ENCODE data around the gene SPTBN4.
"Not testable (repeated sequence)": the region's sequence is repeated elsewhere in the genome, so short reads cannot be mapped to it uniquely, and the experiment has no call there.

SPTBN4 gene

DNA sequence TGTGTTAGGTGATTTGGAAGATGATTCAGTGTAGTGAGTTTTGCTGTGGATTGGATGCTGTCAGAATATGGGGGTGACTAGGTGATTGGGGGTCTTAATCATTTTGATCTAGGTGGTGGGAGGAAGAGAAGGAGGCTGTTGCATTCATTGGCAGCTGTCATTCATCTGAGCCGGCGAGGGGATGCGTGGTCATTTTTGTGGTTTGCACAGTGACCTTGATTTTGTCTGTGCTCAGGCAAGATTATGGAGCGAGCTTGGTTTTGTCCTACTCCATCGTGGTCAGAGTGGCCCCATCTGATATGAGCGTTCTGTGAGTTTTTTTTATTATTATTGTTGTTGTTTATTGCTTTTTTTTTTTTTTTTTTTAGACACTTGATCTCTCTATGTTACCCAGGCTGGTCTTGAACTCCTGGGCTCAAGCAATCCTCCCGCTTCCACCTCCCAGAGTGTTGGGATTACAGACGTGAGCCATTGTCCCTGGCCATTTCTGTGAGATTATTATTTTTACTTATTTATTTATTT lies 42.0 kb downstream of the SPTBN4 start:
- no peak for DNase-seq

DNA sequence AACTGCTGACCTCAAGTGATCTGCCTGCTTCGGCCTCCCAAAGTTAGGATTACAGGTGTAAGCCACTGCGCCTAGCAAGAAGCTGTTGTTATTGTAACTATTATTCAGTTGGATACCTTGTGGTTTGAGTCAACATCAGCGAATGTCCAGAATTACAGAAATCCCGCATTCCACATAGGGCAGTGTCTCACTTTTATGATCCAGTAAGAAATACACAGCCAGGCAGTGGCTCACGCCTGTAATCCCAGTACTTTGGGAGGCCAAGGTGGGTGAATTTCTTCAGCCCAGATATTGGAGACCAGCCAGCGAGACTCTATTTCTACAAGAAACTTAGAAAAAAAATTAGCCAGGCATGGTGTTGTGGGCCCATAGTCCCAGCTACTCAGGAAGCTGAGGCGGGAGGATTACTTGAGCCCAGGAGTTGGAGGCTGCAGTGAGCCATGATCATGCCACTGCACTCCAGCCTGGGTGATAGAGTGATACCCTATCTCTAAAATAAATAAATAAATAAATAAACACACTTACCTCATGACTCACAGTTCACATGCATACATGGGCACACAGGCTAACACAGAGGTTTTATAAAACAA lies 43.8 kb downstream of the SPTBN4 start:
- DNase-seq = no peak

DNA sequence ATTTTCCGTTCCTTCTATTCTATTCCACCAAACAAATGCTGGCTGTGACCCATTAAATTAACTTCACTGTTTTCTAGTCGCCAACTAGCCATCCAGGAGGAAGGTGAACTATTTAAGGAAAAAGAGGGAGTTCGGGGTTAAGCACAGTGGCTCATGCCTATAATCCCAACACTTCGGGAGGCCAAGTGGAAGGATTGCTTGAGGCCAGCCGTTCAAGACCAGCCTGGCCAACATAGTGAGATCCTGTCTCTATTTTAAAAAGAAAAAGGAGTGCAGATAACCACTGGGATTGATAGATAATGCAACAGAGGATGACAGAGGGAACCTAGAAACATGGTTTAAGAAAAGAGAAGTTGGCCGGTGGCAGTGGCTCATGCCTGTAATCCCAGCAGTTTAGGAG lies 44.7 kb downstream of the SPTBN4 start:
- DNase-seq = no peak

DNA sequence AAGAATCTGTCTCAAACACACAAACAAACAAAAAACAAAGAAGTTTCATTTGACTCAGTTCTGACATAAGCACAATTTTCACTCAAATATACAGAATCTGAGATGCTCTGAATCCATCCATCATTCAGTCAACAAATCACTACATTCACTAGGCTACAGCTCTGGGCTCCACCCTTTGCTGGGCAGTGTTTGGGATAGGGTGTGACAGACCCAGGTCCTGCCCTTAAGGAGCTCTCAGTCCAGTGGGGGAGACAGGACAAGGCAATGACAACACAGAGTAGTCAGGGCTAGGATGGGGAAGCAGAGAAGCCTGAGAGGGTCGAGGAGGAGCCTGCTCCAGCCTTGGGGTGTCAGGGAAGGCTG lies 45.3 kb downstream of the SPTBN4 start:
- no peak for DNase-seq

DNA sequence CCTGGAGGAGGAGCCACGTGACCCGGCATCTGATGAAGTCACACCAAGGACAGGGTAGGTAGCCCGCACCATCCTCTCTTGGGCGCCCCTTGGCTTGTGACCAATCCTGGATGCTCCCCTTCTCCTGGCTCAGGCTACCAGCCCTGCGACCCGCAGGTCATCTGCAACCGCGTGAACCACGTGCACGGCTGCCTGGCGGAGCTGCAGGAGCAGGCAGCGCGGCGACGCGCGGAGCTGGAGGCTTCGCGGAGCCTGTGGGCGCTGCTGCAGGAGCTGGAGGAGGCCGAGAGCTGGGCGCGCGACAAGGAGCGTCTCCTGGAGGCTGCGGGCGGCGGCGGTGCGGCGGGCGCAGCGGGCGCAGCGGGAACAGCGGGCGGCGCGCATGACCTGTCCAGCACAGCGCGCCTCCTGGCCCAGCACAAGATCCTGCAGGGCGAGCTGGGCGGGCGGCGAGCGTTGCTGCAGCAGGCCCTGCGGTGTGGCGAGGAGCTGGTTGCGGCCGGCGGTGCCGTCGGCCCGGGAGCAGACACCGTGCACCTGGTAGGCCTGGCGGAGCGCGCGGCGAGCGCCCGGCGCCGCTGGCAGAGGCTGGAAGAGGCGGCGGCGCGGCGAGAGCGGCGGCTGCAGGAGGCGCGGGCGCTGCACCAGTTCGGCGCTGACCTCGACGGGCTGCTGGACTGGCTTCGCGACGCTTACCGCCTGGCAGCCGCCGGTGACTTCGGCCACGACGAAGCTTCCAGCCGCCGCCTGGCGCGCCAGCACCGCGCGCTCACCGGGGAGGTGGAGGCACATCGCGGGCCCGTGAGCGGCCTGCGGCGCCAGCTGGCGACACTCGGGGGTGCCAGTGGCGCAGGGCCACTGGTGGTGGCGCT lies 45.9 kb downstream of the SPTBN4 start:
- no peak for DNase-seq

DNA sequence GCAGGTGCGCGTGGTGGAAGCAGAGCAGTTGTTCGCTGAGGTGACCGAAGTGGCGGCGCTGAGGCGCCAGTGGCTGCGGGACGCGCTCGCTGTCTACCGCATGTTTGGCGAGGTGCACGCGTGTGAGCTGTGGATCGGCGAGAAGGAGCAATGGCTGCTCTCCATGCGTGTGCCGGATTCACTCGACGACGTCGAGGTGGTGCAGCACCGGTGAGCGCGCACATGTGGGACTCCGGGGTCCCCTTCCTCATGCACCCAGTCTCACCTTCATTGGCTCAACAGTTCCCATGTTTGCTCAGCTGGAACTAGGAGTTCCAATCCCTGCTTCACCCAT lies 46.5 kb downstream of the SPTBN4 start:
- DNase-seq = no peak

DNA sequence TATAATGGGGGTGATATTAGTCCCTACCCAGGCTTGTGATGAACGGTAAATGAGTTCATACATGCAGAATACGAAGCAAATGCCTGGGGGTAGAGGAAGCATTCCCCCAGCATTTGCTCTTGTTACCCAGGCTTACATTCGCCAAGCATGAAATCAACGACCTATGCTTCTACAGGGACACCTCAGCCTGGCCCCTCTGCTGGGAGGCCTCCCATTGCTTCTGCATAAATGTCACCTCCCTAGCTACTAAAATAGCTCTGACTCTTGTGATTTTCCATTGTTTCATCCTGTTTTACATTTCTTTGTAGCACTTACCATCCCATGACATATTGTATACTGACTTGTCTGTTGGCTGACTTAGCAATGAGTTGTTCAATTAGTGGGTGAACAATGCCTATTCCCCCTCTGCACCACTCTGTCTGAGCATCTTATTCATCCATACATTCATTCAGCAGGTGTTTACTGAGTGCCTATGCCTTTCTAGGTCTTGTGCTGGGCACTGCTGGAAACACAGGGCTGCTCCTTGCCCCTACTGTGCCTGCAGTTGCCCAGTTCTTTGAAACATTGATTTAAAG lies 47.0 kb downstream of the SPTBN4 start:
- no peak for DNase-seq

DNA sequence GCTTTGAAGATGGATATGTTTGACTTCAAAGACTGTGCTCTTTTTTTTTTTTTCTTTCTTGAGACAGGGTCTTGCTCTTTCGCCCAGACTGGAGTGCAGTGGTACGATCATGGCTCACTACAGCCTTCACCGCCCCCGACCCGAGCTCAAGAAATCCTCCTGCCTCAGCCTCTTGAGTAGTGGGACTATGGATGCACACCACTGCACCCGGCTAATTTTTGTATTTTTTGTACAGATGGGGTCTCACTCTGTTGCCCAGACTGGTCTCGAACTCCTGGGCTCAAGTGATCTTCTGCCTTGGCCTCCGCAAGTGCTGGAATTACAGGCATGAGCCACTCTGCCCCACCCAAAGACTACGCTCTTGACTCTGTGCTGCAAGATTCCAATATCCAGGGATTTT lies 50.4 kb downstream of the SPTBN4 start:
- no peak for DNase-seq

DNA sequence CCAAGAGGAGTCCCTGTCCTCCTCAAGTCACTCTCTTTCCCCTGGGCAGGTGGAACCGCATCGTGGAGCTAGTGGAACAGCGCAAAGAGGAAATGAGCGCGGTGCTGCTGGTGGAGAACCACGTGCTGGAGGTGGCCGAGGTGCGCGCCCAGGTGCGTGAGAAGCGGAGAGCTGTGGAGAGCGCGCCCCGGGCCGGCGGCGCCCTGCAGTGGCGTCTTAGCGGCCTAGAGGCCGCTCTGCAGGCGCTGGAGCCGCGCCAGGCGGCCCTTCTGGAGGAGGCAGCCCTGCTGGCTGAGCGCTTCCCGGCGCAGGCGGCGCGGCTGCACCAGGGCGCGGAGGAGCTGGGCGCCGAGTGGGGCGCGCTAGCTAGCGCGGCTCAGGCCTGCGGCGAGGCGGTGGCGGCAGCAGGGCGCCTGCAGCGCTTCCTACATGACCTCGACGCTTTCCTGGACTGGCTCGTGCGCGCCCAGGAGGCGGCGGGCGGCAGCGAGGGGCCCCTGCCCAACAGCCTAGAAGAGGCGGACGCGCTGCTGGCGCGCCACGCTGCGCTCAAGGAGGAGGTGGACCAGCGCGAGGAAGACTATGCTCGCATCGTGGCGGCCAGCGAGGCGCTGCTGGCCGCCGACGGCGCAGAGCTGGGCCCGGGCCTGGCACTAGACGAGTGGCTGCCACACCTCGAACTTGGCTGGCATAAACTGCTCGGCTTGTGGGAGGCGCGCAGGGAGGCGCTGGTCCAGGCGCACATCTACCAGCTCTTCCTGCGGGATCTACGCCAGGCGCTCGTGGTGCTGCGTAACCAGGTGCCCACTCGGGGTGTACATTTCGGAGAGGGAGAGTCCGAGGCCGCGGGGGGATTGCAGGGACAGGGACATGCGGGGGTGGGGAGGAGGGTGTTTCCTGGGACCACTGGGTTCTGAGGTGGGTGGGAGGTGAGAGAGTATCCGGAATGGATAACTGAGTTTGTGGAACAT lies 52.8 kb downstream of the SPTBN4 start:
- DNase-seq = no peak

DNA sequence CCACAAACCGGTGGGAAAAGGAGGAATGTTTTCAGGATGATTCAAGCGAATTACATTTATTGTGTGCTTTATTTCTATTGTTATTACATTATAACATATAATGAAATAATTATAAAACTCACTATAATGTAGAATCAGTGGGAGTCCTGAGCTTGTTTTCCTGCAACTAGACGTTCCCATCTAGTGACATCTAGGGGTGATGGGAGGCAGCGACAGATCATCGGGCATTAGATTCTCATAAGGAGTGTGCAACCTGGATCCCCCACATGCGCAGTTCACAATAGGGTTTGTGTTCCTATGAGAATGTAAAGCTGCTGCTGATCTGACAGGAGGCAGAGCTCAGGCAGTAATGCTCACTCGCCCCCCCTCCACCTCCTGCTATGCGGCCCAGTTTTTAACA lies 54.5 kb downstream of the SPTBN4 start:
- no peak for DNase-seq

DNA sequence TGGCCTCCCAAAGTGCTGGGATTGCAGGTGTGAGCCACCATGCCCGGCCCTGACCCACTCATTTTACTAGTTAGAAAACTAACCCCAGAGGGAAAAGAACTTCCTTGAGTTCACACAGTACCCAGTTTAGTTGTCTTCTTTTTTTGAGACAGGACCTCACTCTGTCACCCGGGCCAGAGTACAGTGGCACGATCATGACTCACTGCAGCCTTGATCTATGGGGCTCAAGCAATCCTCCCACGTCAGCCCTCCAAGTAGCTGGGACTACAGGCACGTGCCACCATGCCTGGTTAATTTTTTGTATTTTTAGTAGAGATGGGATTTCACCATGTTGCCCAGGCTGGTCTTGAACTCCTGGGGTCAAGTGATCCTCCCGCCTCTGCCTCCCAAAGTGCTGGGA lies 55.1 kb downstream of the SPTBN4 start:
- DNase-seq = not testable (repeated sequence)

DNA sequence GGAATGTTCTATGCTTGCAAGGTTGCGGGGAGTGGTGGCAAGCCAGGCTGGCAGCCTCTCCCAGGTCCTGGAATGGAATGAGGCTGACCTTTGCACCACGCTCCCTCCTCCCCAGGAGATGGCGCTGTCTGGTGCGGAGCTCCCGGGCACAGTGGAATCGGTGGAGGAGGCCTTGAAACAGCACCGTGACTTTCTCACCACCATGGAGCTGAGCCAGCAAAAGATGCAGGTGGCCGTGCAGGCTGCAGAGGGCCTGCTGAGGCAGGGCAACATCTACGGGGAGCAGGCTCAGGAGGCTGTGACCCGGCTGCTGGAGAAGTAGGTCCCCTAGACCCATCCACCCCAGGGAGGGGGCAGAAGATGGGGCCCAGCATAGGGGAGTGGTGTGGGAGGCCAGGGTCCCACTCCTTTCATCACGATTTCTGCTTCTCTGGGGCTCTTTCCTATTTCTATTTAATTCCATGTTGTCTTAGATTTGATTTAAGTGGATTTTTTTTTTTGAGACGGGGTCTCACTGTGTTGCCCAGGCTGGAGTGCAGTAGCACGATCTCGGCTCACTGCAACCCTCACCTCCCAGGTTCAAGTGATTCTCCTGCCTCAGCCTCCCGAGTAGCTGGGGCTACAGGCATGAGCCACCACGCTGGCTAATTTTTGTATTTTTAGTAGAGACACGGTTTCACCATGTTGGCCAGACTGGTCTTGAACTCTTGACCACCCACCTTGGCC lies 56.7 kb downstream of the SPTBN4 start:
- no peak for DNase-seq

DNA sequence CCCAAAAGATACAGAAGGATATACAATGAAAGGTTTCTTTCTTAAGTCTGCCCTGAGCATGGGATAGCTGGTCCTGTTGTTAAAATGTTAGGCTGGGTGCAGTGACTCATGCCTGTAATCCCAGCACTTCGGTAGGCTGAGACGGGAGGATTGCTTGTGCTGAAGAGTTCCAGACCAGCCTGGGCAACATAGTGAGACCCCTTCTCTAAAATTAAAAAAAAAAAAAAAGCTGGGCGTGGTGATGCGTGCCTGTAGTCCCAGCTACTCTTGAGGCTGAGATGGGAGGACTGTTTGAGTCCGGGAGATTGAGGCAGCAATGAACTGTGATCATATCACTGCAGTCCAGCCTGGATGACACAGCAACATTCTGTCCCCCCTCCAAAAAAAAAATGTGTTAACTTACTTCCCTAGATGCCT lies 57.3 kb downstream of the SPTBN4 start:
- no peak for DNase-seq

DNA sequence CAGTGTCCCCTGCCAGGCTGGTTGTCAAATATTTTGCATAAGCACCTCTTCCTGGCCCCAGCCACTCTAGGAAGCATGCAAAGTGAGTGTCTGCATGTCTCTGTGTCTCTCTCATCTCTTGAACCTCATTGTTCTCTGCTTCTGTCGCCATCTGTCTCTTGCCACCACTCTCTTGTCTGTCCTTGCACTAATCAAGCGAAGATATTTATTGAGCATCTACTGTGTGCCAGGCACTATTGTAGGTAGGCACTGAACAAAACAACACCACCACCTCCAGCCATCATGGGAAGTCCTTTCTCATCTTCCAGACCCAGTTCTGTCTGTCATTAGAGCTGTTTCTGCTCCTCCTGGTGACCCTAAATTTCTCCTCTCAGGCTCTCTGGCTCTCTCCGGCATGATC lies 57.9 kb downstream of the SPTBN4 start:
- DNase-seq = no peak

DNA sequence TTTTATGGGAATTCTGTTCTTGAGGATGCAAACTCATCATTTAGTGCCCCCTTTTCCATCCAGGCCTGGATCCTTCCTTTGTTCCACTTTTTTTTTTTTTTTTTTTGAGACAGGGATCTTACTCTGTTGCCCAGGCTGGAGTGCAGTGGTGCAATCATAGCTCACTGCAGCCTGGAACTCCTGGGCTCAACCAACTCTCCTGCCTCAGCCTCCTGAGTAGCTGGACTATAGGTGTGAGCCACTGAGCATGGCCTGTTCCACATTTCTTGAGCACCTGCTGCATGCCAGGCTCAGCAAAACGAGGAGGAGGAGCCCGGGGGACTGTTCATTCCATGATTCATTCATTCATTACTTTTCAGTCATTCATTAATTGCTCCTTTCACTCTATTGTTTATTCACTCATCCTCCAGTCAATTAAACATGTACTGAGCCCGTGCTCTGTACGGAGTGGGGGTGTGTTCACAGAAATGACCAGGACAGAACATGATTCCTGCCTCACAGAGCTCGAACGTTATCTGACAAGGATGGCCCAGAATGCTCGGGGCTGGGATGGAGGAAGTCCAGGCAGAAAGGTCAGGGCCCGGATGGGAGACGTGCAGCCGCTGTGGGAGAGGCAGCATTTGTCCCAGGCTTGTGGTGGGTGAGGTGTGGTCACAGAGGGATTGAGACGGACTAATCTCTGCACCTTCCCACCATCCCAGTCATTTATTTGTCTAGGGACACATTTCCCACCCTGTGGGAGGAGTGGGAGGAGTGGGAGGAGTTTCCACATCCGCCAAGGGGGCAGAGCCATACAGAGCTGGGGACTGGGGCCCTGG lies 58.6 kb downstream of the SPTBN4 start:
- DNase-seq = no peak

DNA sequence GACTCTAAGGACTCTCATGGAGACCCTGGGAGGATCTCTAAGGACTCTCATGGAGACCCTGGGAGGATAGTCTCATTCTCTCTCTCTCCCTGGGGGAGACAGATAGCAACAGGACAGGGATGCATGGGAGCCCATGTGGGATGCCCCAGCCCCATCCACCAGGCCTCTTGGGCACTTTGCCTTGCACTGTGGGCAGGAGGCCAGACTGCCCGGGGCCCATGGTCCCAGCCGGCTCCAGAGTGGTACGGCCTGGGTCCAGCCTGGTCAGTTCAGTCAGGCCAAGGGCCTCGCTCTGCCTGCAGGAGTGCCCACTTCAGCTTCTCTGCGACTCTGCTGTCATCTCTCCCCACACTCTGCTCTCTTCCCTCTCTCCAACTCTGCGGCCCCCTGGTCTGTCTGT lies 61.3 kb downstream of the SPTBN4 start:
- no peak for DNase-seq

DNA sequence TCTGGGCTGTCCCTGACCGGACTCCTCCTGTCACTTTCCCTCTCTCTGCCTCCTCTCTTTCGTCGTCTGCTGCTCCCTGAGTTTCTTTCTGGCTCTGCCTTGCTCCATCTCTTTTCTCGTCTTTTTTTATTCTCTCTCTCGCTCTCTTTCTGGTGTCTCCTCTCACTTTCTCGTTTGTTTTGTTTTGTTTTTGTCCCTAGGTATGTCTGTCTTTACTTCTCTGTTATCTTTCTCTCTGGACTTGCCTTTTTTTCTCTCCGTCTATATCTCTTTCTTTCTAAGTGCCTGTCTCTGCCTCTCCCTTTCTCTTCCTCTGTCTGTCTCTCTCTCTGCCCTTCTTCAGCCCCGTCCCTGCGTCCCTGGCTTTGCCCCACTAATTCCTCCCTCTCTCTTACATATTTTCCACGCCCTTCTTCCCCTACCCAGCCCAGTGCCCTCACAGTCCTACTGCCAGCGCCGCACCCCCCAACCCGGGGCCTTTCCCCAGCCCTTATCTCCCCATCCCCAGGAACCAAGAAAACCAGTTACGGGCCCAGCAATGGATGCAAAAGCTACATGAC lies 61.8 kb downstream of the SPTBN4 start:
- no peak for DNase-seq

DNA sequence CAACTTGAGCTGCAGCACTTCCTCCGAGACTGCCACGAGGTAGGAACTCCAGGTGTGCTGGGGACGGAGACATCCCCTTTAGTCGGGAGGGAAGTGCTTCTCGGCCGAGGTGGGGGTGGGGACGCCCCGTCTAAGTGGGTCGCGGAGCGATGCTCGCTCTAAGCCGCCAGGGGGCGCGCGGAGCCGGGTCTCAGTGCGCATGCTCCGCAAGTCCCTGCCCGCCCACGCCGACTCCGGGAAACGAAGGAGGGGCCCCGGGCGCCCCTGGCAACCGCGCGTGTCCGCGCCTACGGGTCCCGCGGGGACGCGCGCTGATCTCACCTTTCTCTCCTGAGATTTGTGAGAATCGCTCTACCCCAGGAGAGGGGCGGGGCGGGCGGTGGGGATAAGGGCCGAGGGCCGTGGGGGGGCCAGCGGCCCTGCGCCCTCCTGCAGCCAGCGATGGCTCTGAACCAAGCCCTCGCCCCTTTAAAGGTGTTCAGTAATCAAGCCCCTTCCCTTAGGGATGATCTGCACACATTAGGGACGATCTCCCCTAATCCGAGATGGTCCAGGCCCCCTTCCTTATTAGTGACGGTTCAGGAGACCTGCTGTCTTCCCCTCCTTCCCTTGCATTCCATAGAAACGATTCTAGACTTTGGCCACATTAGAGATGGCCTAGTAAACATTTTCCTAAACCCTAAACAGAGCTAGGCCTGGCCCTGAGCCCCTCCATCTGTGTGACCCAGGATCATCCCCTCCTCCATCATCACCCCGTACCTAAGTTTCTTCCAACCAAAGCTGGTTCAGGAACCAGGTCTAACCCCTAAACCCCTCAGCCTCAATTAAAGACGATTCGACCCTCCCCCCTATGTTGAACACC lies 62.5 kb downstream of the SPTBN4 start:
- peak; percentile 81 for DNase-seq

DNA sequence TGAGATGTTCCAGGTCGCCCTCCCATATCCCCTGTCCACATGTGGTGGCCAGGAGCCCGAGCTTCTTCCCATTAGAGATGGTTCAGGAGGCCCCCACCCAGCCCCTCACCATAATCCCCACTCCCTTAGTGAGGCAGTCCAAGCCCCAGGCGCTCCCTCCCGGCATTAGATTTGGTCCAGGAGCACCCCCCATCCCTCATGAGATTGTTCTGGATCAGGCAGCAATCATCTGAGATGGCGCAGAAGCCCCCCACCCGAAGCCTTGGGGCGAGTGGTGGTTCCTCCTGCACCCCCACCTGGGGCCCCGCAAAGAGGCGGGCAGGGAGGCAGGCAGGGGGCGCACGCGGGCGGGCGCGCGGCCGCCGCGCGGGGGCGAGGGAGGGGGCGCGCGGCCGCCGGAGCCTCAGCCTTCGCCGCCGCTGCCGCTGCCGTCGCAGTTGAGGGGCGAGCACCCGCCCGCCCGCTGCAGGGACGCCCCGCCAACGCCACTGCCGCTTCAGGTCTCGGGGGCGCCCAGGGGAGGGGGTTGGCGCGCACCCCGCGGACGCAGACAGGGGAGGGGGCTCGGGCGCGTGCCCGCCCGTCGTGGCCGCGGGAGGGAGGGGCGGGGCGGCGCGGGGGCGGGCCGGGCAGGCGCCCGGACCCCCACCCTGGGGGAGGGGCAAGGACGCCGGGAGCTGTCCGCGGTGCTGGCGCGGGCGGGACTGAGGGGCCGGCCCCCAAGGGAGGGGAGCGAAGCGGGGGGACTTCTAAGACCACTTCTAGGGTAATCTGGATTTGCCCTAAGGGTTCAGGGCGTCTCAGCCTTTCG lies 63.5 kb downstream of the SPTBN4 start:
- DNase-seq = no peak

All from activated gamma-delta T cell (primary cell).